Endodermal cell (in vitro differentiated cells): Measurements from ENCODE around the gene SNRPA1. TPM values are rescaled to one million over a fixed set of nuclear protein-coding genes. Genes with fewer than 3 reads are reported as not detected.

Source experiments
- DNase-seq: peaks from one replicate; pipeline ENCODE4 v3.0.0-alpha.2; 2017
- H3K27ac ChIP-seq: 2 replicates; pipeline ENCODE4 v1.5.1; 2013; ENCODE audit warnings: mild to moderate bottlenecking, low read depth, low read length, moderate library complexity
- H3K27me3 ChIP-seq: 2 replicates; pipeline ENCODE4 v1.6.1; 2013; ENCODE audit warnings: mild to moderate bottlenecking, low read length, moderate library complexity; ENCODE audit not compliant: insufficient read depth, control insufficient read depth, poor library complexity, severe bottlenecking
- H3K36me3 ChIP-seq: 2 replicates; pipeline ENCODE4 v1.7.0; 2013; ENCODE audit warnings: mild to moderate bottlenecking, low read length, moderate library complexity; ENCODE audit not compliant: control insufficient read depth, insufficient read depth
- H3K4me1 ChIP-seq: one replicate; pipeline ENCODE4 v1.7.0; 2013; ENCODE audit warnings: low read length; ENCODE audit not compliant: control insufficient read depth, insufficient read depth
- H3K4me3 ChIP-seq: 2 replicates; pipeline ENCODE4 v1.5.1; 2013; ENCODE audit warnings: mild to moderate bottlenecking, low read length, moderate library complexity
- H3K9ac ChIP-seq: 2 replicates; pipeline ENCODE4 v1.6.1; 2013; ENCODE audit warnings: mild to moderate bottlenecking, low read length, moderate library complexity; ENCODE audit not compliant: poor library complexity, severe bottlenecking; ENCODE audit errors: extremely low read depth
- H3K9me3 ChIP-seq: 2 replicates; pipeline ENCODE4 v1.6.1; 2013; ENCODE audit warnings: mild to moderate bottlenecking, low read length, moderate library complexity; ENCODE audit not compliant: control insufficient read depth
- H3K27ac Mint-ChIP-seq: 2 replicates; pipeline ENCODE4 v1.8.0; 2020; ENCODE audit warnings: mixed read lengths
- H3K27me3 Mint-ChIP-seq: 2 replicates; pipeline ENCODE4 v1.8.0; 2021; ENCODE audit warnings: mild to moderate bottlenecking, mixed read lengths; ENCODE audit not compliant: insufficient read depth
- H3K36me3 Mint-ChIP-seq: 2 replicates; pipeline ENCODE4 v1.8.0; 2020; ENCODE audit warnings: low read depth, mixed read lengths
- H3K4me1 Mint-ChIP-seq: 2 replicates; pipeline ENCODE4 v1.8.0; 2020; ENCODE audit warnings: mixed read lengths
- H3K4me3 Mint-ChIP-seq: 2 replicates; pipeline ENCODE4 v1.8.0; 2020; ENCODE audit warnings: mild to moderate bottlenecking, moderate library complexity, mixed read lengths
- H3K9me3 Mint-ChIP-seq: 2 replicates; pipeline ENCODE4 v1.8.0; 2020; ENCODE audit warnings: mild to moderate bottlenecking, mixed read lengths
- WGBS, 2 experiments: methylation state at CpG; one replicate each; pipeline versions ENCODE4 v1.1.5 to v1.1.7; 2013; ENCODE audit warnings: missing lambda C conversion rate in 2 of 2, mixed read lengths in 1 of 2; ENCODE audit not compliant: insufficient coverage in 1 of 2, insufficient read length in 1 of 2; 5-methylcytosine and 5-hydroxymethylcytosine counted together
- total RNA-seq, 2 donors: library from RNA; stranded (reverse); fragmentation: NEBNext Ultra II Directional in 1 of 2; extraction: Animal tissue kit (Norgen Biotek cat#: 25700) in 1 of 2; gene quantifications; 2 replicates in 1 of 2; 3 replicates in 1 of 2; pipeline ENCODE4 v1.2.1, GENCODE V29; 2021
- TF ChIP-seq, protein P1 (sequence below): fragments of 200-600 bp; sonication (generic); conservative IDR thresholded peaks from 2 replicates; pipeline ENCODE4 v1.5.0; 2021; ENCODE audit warnings: antibody characterized with exemption, mild to moderate bottlenecking

The SNRPA1 gene
- total RNA-seq, 2 donors from 2014 or later = 111 to 140 TPM

DNA sequence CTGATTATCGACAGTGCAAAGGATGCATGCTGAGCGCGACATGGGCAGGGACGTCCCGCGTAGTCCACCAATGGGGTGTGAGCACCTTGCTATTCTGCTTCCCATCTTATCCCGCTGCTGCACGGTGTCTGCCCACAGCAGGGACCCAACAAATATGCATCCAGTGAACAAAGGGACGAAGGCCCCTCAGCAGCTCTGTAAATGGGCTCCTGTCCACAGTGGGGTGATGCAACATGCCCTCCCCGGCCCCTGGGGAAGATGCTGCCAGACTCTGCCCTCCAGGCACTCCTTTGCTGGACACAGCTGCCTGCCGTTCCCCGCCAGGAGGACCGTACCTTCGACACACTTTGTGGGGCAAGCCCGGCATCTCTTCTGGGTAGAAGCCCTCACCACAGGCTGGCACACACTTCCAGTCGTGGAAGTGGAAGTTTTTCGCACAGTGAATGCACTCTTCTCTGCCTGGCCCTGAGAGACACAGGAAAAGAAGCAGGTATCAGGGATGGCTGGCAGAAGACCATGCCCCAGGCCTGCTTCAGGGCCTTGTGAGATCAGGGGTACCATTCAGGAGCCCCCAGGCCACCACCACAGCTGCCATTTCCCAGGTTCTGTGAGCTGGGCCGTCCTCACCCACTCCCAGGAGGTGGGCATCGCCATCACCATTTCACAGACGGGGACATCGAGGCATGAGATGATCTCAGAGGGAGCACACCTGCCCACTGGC is 18.2 kb upstream of the SNRPA1 start:
- H3K27me3 ChIP-seq = no peaks in the 10 kb centered on the region
- no peak overlapping the region for H3K9ac ChIP-seq
- Mint-ChIP-seq H3K27ac (no peak overlapping the region), H3K4me1 (no peaks in the 10 kb centered on the region), H3K4me3 (no peak overlapping the region), H3K36me3 (peaks cover 2% of the 10 kb centered on the region), H3K9me3 (no peaks in the 10 kb centered on the region), H3K27me3 (no peaks in the 10 kb centered on the region)
- 89 to 92% methylated on average over 20 to 21 of the region's 21 CpGs for WGBS, 2 experiments
- no peaks in the 10 kb centered on the region for H3K9me3 ChIP-seq
- H3K4me1 ChIP-seq = no peaks in the 10 kb centered on the region
- H3K4me3 ChIP-seq = no peak overlapping the region
- TF ChIP-seq, protein P1, sequence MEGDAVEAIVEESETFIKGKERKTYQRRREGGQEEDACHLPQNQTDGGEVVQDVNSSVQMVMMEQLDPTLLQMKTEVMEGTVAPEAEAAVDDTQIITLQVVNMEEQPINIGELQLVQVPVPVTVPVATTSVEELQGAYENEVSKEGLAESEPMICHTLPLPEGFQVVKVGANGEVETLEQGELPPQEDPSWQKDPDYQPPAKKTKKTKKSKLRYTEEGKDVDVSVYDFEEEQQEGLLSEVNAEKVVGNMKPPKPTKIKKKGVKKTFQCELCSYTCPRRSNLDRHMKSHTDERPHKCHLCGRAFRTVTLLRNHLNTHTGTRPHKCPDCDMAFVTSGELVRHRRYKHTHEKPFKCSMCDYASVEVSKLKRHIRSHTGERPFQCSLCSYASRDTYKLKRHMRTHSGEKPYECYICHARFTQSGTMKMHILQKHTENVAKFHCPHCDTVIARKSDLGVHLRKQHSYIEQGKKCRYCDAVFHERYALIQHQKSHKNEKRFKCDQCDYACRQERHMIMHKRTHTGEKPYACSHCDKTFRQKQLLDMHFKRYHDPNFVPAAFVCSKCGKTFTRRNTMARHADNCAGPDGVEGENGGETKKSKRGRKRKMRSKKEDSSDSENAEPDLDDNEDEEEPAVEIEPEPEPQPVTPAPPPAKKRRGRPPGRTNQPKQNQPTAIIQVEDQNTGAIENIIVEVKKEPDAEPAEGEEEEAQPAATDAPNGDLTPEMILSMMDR = no peak
- no peak overlapping the region for H3K27ac ChIP-seq
- DNase-seq = no peak
- H3K36me3 ChIP-seq = no peaks in the 10 kb centered on the region

- peak; percentile 26 for DNase-seq
- Histone ChIP-seq H3K27ac (no peak overlapping the region), H3K4me3 (no peak overlapping the region), H3K9me3 (no peaks in the 10 kb centered on the region), H3K27me3 (no peaks in the 10 kb centered on the region), H3K4me1 (no peaks in the 10 kb centered on the region), H3K36me3 (no peaks in the 10 kb centered on the region), H3K9ac (no peak overlapping the region)
- H3K4me3 Mint-ChIP-seq = no peak overlapping the region
- H3K36me3 Mint-ChIP-seq = peaks cover 2% of the 10 kb centered on the region
- no peak overlapping the region for H3K27ac Mint-ChIP-seq
- no peaks in the 10 kb centered on the region for H3K4me1 Mint-ChIP-seq
- WGBS, 2 experiments = 91 to 100% methylated on average over 4 to 7 of the region's 7 CpGs
- no peaks in the 10 kb centered on the region for H3K27me3 Mint-ChIP-seq
- H3K9me3 Mint-ChIP-seq = no peaks in the 10 kb centered on the region
- TF ChIP-seq, protein P1 = no peak
Observed at GRCh38 chr15:101310508-101310907, 15.5 kb upstream of the SNRPA1 start.

DNA sequence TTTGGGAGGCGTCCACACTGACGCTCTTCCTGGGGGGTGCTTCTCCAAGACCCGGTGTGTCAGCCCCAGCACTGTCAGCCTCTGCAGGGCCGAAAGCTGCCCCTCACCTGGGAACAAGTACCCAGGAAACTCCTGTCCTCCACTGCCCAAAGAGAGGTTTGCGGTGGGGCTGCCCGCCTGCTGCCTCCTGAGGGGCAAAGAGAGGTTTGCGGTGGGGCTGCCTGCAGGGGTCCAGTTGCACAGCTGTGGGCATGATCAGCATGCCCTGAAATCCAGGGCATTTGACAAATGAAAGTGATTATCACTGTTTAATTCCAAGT is 15.1 kb upstream of the SNRPA1 start:
- WGBS, 2 experiments = 88 to 96% methylated on average over 7 of the region's 7 CpGs
- Mint-ChIP-seq H3K27me3 (no peaks in the 10 kb centered on the region), H3K4me3 (no peak overlapping the region), H3K36me3 (peaks cover 2% of the 10 kb centered on the region), H3K9me3 (no peaks in the 10 kb centered on the region), H3K4me1 (no peaks in the 10 kb centered on the region), H3K27ac (no peak overlapping the region)
- TF ChIP-seq, protein P1 = no peak
- DNase-seq = peak; percentile 35
- no peak overlapping the region for H3K27ac ChIP-seq
- no peak overlapping the region for H3K4me3 ChIP-seq
- no peaks in the 10 kb centered on the region for H3K27me3 ChIP-seq
- no peaks in the 10 kb centered on the region for H3K4me1 ChIP-seq
- no peaks in the 10 kb centered on the region for H3K9me3 ChIP-seq
- H3K36me3 ChIP-seq = no peaks in the 10 kb centered on the region
- no peak overlapping the region for H3K9ac ChIP-seq
